ACHN (cell line): ENCODE data around the gene SLC7A14.

Experiments
- DNase-seq: peaks from one replicate; pipeline ENCODE4 v3.0.0-alpha.2; 2015
- in situ Hi-C: cut with HindIII; loops from 2 replicates; pipeline ENCODE4 v1.10.0; 2017; ENCODE audit warnings: low sequenced_read_pairs, low pct_ligation_motif_present, low pct_unique_long_range_greater_than_20kb

The SLC7A14 gene

GRCh38 chr3:170485696-170486095, 100.2 kb downstream of the SLC7A14 start:
- in situ Hi-C loops, result no loop called here
- DNase-seq, result no peak

- in situ Hi-C loops, result no loop called here
- DNase-seq, result no peak
These were observed 100.6 kb downstream of the SLC7A14 start for GRCh38 chr3:170485294-170485693.

- no peak for DNase-seq
- in situ Hi-C loops, result no loop called here
These were observed 101.0 kb downstream of the SLC7A14 start for GRCh38 chr3:170484869-170485268.

- DNase-seq, result no peak
- in situ Hi-C loops, result no loop called here
These were observed 102.2 kb downstream of the SLC7A14 start for GRCh38 chr3:170483485-170484262.

- in situ Hi-C loops, result no loop called here
- no peak for DNase-seq
These were observed 103.7 kb downstream of the SLC7A14 start for GRCh38 chr3:170482199-170482598.

- no peak for DNase-seq
- in situ Hi-C loops, result no loop called here
These were observed 105.8 kb downstream of the SLC7A14 start for GRCh38 chr3:170480111-170480510.

- DNase-seq, result no peak
- in situ Hi-C loops, result no loop called here
These were observed 108.5 kb downstream of the SLC7A14 start for GRCh38 chr3:170477395-170477794.

GRCh38 chr3:170476291-170476690, 109.6 kb downstream of the SLC7A14 start:
- in situ Hi-C loops, result no loop called here
- no peak for DNase-seq

GRCh38 chr3:170475092-170475685, 110.7 kb downstream of the SLC7A14 start:
- in situ Hi-C loops, result no loop called here
- no peak for DNase-seq

- in situ Hi-C loops, result no loop called here
- no peak for DNase-seq
These were observed 112.5 kb downstream of the SLC7A14 start for GRCh38 chr3:170473358-170473757.

- in situ Hi-C loops, result no loop called here
- no peak for DNase-seq
These were observed 114.7 kb downstream of the SLC7A14 start for GRCh38 chr3:170471149-170471548.

- DNase-seq, result no peak
- in situ Hi-C loops, result no loop called here
These were observed 115.5 kb downstream of the SLC7A14 start for GRCh38 chr3:170470063-170471016.

GRCh38 chr3:170469151-170470062, 116.5 kb downstream of the SLC7A14 start:
- in situ Hi-C loops, result no loop called here
- DNase-seq, result no peak

- no peak for DNase-seq
- in situ Hi-C loops, result no loop called here
These were observed 118.2 kb downstream of the SLC7A14 start for GRCh38 chr3:170467571-170468147.

GRCh38 chr3:170467007-170467406, 118.9 kb downstream of the SLC7A14 start:
- DNase-seq, result no peak

GRCh38 chr3:170465955-170466354, 119.9 kb downstream of the SLC7A14 start:
- no peak for DNase-seq
- in situ Hi-C loops, result no loop called here

More at GRCh38 chr3:170467007-170467406, 118.9 kb downstream of the SLC7A14 start:
- in situ Hi-C loops, result no loop called here

GRCh38 chr3:170463011-170463410, 122.9 kb downstream of the SLC7A14 start:
- in situ Hi-C loops, result no loop called here

GRCh38 chr3:170458285-170458684, 127.6 kb downstream of the SLC7A14 start:
- in situ Hi-C loops, result no loop called here
- DNase-seq, result no peak

More at GRCh38 chr3:170463011-170463410, 122.9 kb downstream of the SLC7A14 start:
- DNase-seq, result no peak
